ENCODE data around the gene PRUNE2.
"Not testable (repeated sequence)": the region's sequence is repeated elsewhere in the genome, so short reads cannot be mapped to it uniquely, and the experiment has no call there.

Gene PRUNE2

GRCh38 chr9:76605321-76605900 is 300.5 kb downstream of the PRUNE2 start:
- DNase-seq (ENCODE audit: low read depth in 3 of 3, low spot score in 1 of 3) = no peak

- no peak for DNase-seq (ENCODE audit: low read depth in 3 of 3, low spot score in 1 of 3)
Measured at GRCh38 chr9:76603931-76604570, 301.9 kb downstream of the PRUNE2 start.

GRCh38 chr9:76603448-76603895 is 302.4 kb downstream of the PRUNE2 start:
- no peak for DNase-seq (ENCODE audit: low read depth in 3 of 3, low spot score in 1 of 3)

GRCh38 chr9:76602199-76602598 is 303.7 kb downstream of the PRUNE2 start:
- no peak for DNase-seq (ENCODE audit: low read depth in 3 of 3, low spot score in 1 of 3)

GRCh38 chr9:76600007-76600615 is 305.8 kb downstream of the PRUNE2 start:
- no peak for DNase-seq (ENCODE audit: low read depth in 3 of 3, low spot score in 1 of 3)

GRCh38 chr9:76598981-76599380 is 306.9 kb downstream of the PRUNE2 start:
- DNase-seq (ENCODE audit: low read depth in 3 of 3, low spot score in 1 of 3) = no peak

GRCh38 chr9:76595645-76596044 is 310.3 kb downstream of the PRUNE2 start:
- DNase-seq (ENCODE audit: low read depth in 3 of 3, low spot score in 1 of 3) = no peak

GRCh38 chr9:76594764-76595424 is 311.0 kb downstream of the PRUNE2 start:
- DNase-seq (ENCODE audit: low read depth in 3 of 3, low spot score in 1 of 3) = no peak

GRCh38 chr9:76593961-76594735 is 311.8 kb downstream of the PRUNE2 start:
- not testable (repeated sequence) for DNase-seq (ENCODE audit: low read depth in 3 of 3, low spot score in 1 of 3)

GRCh38 chr9:76592974-76593347 is 313.0 kb downstream of the PRUNE2 start:
- DNase-seq (ENCODE audit: low read depth in 3 of 3, low spot score in 1 of 3) = no peak

- DNase-seq (ENCODE audit: low read depth in 3 of 3, low spot score in 1 of 3) = no peak
Measured at GRCh38 chr9:76592091-76592973, 313.6 kb downstream of the PRUNE2 start.

GRCh38 chr9:76591256-76591950 is 314.5 kb downstream of the PRUNE2 start:
- DNase-seq (ENCODE audit: low read depth in 3 of 3, low spot score in 1 of 3) = no peak

GRCh38 chr9:76588316-76588715 is 317.6 kb downstream of the PRUNE2 start:
- no peak for DNase-seq (ENCODE audit: low read depth in 3 of 3, low spot score in 1 of 3)

- DNase-seq (ENCODE audit: low read depth in 3 of 3, low spot score in 1 of 3) = no peak
Measured at GRCh38 chr9:76586390-76587314, 319.3 kb downstream of the PRUNE2 start.

GRCh38 chr9:76585487-76586389 is 320.2 kb downstream of the PRUNE2 start:
- DNase-seq (ENCODE audit: low read depth in 3 of 3, low spot score in 1 of 3) = no peak

GRCh38 chr9:76583256-76583655 is 322.7 kb downstream of the PRUNE2 start:
- no peak for DNase-seq (ENCODE audit: low read depth in 3 of 3, low spot score in 1 of 3)

GRCh38 chr9:76581731-76582130 is 324.2 kb downstream of the PRUNE2 start:
- DNase-seq (ENCODE audit: low read depth in 3 of 3, low spot score in 1 of 3) = no peak

GRCh38 chr9:76580820-76581219 is 325.1 kb downstream of the PRUNE2 start:
- no peak for DNase-seq (ENCODE audit: low read depth in 3 of 3, low spot score in 1 of 3)
